Osteoblast (primary cell): ENCODE data around the gene SPNS3. TPM values are rescaled to one million over a fixed set of nuclear protein-coding genes. Genes with fewer than 3 reads are reported as not detected.
A peak's percentile ranks its signal among the peaks of the same experiment; 100 is the strongest.

Experiments
- DNase-seq: peaks from one replicate; pipeline ENCODE4 v3.0.0; 2011; ENCODE audit warnings: low spot score, mixed read lengths; ENCODE audit not compliant: insufficient read length; ENCODE audit errors: missing footprints
- H2AFZ ChIP-seq: 2 replicates; pipeline ENCODE4 v1.6.0; 2011; ENCODE audit warnings: mild to moderate bottlenecking, low read length
- H3K27ac ChIP-seq: 2 replicates; pipeline ENCODE4 v1.5.1; 2011; ENCODE audit warnings: mild to moderate bottlenecking, low read depth, low read length, moderate library complexity
- H3K27me3 ChIP-seq: 2 replicates; pipeline ENCODE4 v1.6.0; 2012; ENCODE audit warnings: mild to moderate bottlenecking, control low read depth, inconsistent platforms, low read length, moderate library complexity; ENCODE audit not compliant: insufficient read depth
- H3K36me3 ChIP-seq: 2 replicates; pipeline ENCODE4 v1.5.1; 2011; ENCODE audit warnings: mild to moderate bottlenecking, low read length, control low read depth, moderate library complexity; ENCODE audit not compliant: insufficient read depth
- H3K4me1 ChIP-seq: 2 replicates; pipeline ENCODE4 v1.5.1; 2011; ENCODE audit warnings: mild to moderate bottlenecking, low read length, control low read depth, moderate library complexity; ENCODE audit not compliant: insufficient read depth
- H3K4me2 ChIP-seq: 2 replicates; pipeline ENCODE4 v1.6.0; 2011; ENCODE audit warnings: mild to moderate bottlenecking, low read length; ENCODE audit not compliant: insufficient read depth
- H3K4me3 ChIP-seq: fragments of 200-600 bp; sonication (generic); 3 replicates; pipeline ENCODE4 v1.5.1; 2012; ENCODE audit warnings: mild to moderate bottlenecking, low read length, inconsistent platforms; ENCODE audit not compliant: insufficient read depth
- H3K79me2 ChIP-seq: 2 replicates; pipeline ENCODE4 v1.6.0; 2012; ENCODE audit warnings: mild to moderate bottlenecking, low read length, control low read depth, inconsistent platforms; ENCODE audit not compliant: insufficient read depth
- H3K9me3 ChIP-seq: 2 replicates; pipeline ENCODE4 v1.5.1; 2011; ENCODE audit warnings: low read depth, low read length, control low read depth
- H4K20me1 ChIP-seq: 2 replicates; pipeline ENCODE4 v1.6.0; 2012; ENCODE audit warnings: mild to moderate bottlenecking, low read length, control low read depth; ENCODE audit not compliant: insufficient read depth
- total RNA-seq: library from RNA; depleted of rRNA; stranded (reverse); fragments of >200 nt; gene quantifications from 2 replicates; pipeline ENCODE4 v1.2.3, GENCODE V29; 2012
- TF ChIP-seq, protein P1 (sequence below): IDR thresholded peaks from 2 replicates; pipeline ENCODE4 v1.5.1; 2011; ENCODE audit warnings: mild to moderate bottlenecking, low read depth, low read length, moderate library complexity; ENCODE audit errors: extremely low read depth

SPNS3 gene
- total RNA-seq, 1 donor = not detected

DNA sequence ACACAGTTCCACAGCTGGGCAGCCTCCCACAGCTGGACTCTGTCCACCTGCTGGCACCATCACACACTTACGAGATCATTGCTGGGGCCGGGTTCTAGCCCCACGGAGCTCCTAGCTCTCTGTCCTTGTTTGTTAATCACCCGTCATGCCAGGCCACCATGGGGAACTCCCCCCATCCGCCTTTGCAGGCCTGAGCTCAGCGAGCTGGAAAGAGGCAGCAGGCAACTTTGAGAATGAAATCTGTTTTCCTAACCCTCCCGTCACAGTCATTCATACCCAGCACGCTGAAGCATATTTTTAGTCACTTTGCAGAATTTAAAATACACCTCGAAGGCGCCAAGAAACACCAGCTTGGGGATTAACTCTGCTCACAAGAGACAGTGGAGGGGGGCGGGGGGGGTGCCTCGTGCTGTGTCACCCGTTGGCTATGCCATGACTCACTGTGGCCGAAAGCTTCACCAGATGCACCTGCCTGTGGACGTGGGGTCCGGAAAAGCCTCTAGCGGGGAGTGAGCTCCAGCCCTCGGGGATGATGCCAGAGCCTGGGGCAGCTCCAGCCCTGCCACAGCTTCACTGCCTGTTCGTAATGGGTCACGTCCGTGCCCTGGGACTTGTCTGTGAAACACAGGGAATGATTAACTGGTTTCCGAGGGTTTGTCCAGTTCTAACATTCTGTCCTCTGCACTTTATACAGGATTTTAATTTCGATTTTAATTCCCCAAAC lies 63.5 kb downstream of the SPNS3 start:
- Histone ChIP-seq H3K27ac (no peak overlapping the region), H3K4me2 (no peak overlapping the region), H3K4me3 (no peak overlapping the region), H4K20me1 (peaks cover 3% of the 10 kb centered on the region), H3K27me3 (peaks cover 33% of the 10 kb centered on the region), H2AFZ (no peak overlapping the region), H3K4me1 (no peaks in the 10 kb centered on the region), H3K79me2 (no peaks in the 10 kb centered on the region), H3K36me3 (no peaks in the 10 kb centered on the region), H3K9me3 (no peaks in the 10 kb centered on the region)
- TF ChIP-seq, protein P1, sequence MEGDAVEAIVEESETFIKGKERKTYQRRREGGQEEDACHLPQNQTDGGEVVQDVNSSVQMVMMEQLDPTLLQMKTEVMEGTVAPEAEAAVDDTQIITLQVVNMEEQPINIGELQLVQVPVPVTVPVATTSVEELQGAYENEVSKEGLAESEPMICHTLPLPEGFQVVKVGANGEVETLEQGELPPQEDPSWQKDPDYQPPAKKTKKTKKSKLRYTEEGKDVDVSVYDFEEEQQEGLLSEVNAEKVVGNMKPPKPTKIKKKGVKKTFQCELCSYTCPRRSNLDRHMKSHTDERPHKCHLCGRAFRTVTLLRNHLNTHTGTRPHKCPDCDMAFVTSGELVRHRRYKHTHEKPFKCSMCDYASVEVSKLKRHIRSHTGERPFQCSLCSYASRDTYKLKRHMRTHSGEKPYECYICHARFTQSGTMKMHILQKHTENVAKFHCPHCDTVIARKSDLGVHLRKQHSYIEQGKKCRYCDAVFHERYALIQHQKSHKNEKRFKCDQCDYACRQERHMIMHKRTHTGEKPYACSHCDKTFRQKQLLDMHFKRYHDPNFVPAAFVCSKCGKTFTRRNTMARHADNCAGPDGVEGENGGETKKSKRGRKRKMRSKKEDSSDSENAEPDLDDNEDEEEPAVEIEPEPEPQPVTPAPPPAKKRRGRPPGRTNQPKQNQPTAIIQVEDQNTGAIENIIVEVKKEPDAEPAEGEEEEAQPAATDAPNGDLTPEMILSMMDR = no peak
- peak; percentile 97 for DNase-seq

DNA sequence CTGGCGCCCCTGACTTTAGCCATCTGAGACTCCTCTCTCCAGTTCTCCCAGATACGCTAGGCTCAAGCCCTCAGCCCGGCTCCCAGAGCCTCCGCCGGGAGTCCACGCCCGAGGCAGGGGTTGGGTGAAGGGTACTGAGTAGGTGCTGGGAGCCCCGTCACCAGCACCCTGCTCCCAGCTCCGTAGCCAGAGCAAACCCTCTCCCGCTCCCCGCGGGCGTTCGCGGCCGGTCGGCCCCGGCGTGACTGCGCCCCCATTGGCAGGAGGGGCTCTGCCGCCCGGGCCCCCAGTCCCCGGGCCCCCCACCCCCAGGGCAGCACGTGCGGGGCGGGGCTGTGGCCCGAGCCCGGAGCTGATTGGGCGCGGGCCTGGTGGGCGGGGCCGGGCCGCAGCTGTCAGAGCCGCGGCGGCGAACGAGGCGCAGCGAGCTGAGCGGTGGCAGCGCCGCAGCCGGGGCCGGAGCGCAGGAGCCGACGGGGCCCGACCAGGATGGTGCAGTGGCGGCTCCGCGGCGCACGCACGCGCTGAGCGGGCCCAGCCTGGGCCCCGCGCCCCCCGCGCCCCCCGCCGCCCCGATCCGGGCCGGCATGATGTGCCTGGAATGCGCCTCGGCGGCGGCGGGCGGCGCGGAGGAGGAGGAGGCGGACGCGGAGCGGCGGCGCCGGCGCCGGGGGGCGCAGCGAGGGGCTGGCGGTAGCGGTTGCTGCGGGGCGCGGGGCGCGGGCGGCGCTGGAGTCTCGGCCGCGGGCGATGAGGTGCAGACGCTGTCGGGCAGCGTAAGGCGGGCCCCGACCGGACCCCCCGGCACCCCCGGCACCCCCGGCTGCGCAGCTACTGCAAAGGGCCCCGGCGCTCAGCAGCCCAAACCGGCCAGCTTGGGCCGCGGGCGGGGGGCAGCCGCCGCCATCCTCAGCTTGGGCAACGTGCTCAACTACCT lies 65.0 kb downstream of the SPNS3 start, which contains the start of gene SPNS2:
TSS of gene SPNS2 (plus strand) at position 421 of the 937 bp plus-strand sequence. CDS start at position 588, 167 bp downstream.
- H3K4me2 ChIP-seq = no peak within 1 kb of the TSS
- no peaks in the 10 kb centered on the region for H3K4me1 ChIP-seq
- peaks cover 33% of the 10 kb centered on the region for H3K27me3 ChIP-seq
- no peak within 1 kb of the TSS for H2AFZ ChIP-seq
- no peaks in the 10 kb centered on the region for H3K79me2 ChIP-seq
- H3K9me3 ChIP-seq = no peaks in the 10 kb centered on the region
- no peak within 1 kb of the TSS for H3K4me3 ChIP-seq
- no peak within 1 kb of the TSS for H3K27ac ChIP-seq
- TF ChIP-seq, protein P1 = no peak
- peak; percentile 99 for DNase-seq
- no peaks in the 10 kb centered on the region for H3K36me3 ChIP-seq
- peaks cover 3% of the 10 kb centered on the region for H4K20me1 ChIP-seq

DNA sequence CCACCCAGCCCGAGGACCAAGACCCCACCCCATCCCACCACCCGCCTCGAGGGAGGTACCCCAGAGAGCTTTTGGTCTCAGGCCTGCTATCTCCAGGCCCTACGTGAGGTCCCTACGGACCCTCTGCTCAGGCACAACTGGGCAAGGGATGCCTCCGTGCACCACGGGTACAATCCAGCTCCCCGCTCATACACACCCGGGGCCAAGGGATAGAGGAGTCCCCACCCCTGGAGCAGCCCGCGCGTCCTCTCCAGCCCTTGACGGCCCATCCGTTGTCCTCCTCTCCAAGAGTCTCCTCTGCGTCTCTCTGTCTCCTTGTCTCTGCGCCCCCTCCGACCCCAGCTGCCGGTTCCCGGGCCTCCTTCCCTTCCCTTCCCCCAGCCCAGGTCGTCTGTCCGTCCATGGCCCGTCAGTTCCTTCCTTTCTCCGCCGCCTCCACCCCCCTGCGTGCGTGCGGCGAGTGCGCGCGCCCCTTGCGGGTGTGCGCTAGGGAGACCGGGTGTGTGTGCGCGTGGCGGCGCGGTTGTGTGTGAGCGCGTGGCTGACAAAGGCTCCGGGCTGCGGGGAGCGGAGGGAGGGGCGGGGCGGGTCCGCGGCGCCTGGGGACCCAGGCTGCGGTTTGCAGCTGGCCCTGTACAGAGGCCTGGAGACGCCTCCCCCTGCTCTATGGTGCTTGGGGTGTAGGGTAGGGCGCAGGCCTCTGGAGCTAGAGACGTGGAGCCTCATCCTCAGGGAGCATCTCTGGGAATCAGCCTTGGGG lies 65.9 kb downstream of the SPNS3 start:
- TF ChIP-seq, protein P1 = no peak

More for the DNA sequence above, 65.9 kb downstream of the SPNS3 start:
- H3K36me3 ChIP-seq = no peaks in the 10 kb centered on the region
- H3K27ac ChIP-seq = no peak overlapping the region
- H3K4me3 ChIP-seq = no peak overlapping the region
- peaks cover 33% of the 10 kb centered on the region for H3K27me3 ChIP-seq
- DNase-seq = no peak
- H3K9me3 ChIP-seq = no peaks in the 10 kb centered on the region
- H3K4me2 ChIP-seq = no peak overlapping the region
- H4K20me1 ChIP-seq = peaks cover 3% of the 10 kb centered on the region
- H3K79me2 ChIP-seq = no peaks in the 10 kb centered on the region
- no peak overlapping the region for H2AFZ ChIP-seq
- no peaks in the 10 kb centered on the region for H3K4me1 ChIP-seq
